HEK293T (cell line): Measurements from ENCODE around the gene ST6GALNAC1.
A peak's percentile ranks its signal among the peaks of the same experiment; 100 is the strongest.
"Not testable (repeated sequence)": the region's sequence is repeated elsewhere in the genome, so short reads cannot be mapped to it uniquely, and the experiment has no call there.

Source experiments
- CTCF ChIA-PET: fragments of 350-600 bp; formaldehyde crosslinking; extraction: SDS; loops from one replicate; lab custom pipeline; 2021; ENCODE audit warnings: antibody characterized with exemption, inconsistent platforms; lab: Yijun Ruan, JAX
- POLR2A ChIA-PET: fragments of 350-600 bp; formaldehyde crosslinking; extraction: SDS; loops from one replicate; lab custom pipeline; 2020; ENCODE audit warnings: antibody characterized with exemption, inconsistent platforms; lab: Yijun Ruan, JAX
- DNase-seq: peaks from one replicate; pipeline ENCODE4 v3.0.0; 2012; ENCODE audit warnings: mixed read lengths; ENCODE audit errors: extremely low spot score
- BHLHE40 ChIP-seq: fragments of 450-650 bp; IDR thresholded peaks from 2 replicates; pipeline ENCODE4 v1.6.1; 2016; ENCODE audit warnings: mild to moderate bottlenecking, moderate library complexity, borderline replicate concordance
- ELF4 ChIP-seq: fragments of 450-650 bp; IDR thresholded peaks from 2 replicates; pipeline ENCODE4 v1.6.1; 2017; ENCODE audit warnings: antibody characterized with exemption
- FOXA1 ChIP-seq: fragments of 450-650 bp; IDR thresholded peaks from 2 replicates; pipeline ENCODE4 v1.6.1; 2016; ENCODE audit warnings: mild to moderate bottlenecking
- FOXK2 ChIP-seq: fragments of 450-650 bp; IDR thresholded peaks from 2 replicates; pipeline ENCODE4 v1.6.1; 2016; ENCODE audit warnings: mild to moderate bottlenecking
- HDGF ChIP-seq: fragments of 450-650 bp; IDR thresholded peaks from 2 replicates; pipeline ENCODE4 v1.6.1; 2017; ENCODE audit warnings: antibody characterized with exemption, borderline replicate concordance
- L3MBTL2 ChIP-seq: fragments of 450-650 bp; conservative IDR thresholded peaks from 2 replicates; pipeline ENCODE4 v1.6.1; 2016; ENCODE audit warnings: mild to moderate bottlenecking
- LEF1 ChIP-seq: fragments of 450-650 bp; IDR thresholded peaks from 2 replicates; pipeline ENCODE4 v1.6.1; 2017; ENCODE audit warnings: mild to moderate bottlenecking, borderline replicate concordance
- NFRKB ChIP-seq: fragments of 450-650 bp; IDR thresholded peaks from 2 replicates; pipeline ENCODE4 v1.6.1; 2016; ENCODE audit warnings: mild to moderate bottlenecking, moderate library complexity
- SP1 ChIP-seq: fragments of 450-650 bp; IDR thresholded peaks from 2 replicates; pipeline ENCODE4 v1.6.1; 2017
- SUZ12 ChIP-seq: fragments of 450-650 bp; IDR thresholded peaks from 2 replicates; pipeline ENCODE4 v1.6.1; 2016; ENCODE audit warnings: mild to moderate bottlenecking
- TARDBP ChIP-seq: fragments of 450-650 bp; IDR thresholded peaks from 2 replicates; pipeline ENCODE4 v1.6.1; 2016
- ZNF384 ChIP-seq: fragments of 450-650 bp; IDR thresholded peaks from 2 replicates; pipeline ENCODE4 v1.6.1; 2016
- TF ChIP-seq, protein P1 (sequence below): fragments of 450-650 bp; IDR thresholded peaks from 2 replicates; pipeline ENCODE4 v1.6.1; 2016

ST6GALNAC1 gene

DNA sequence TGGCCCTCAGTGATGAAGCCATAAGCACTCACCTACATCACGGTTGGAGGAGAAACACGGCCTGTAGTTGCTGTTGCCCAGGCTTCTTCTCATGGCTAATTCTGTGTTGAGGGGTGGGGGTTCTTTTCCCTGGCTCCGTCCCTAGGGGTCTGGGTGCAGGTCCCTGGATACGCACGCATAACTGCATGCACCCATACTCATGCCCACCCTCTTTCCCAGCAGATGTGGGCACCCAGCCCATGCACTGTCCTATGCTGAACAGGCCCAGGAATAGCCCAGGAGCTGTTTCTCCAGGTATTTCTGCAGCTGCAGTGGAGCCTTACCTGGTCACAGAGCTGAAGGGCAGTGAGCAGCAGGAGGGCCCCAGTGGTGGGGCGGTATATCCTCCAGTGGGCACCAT lies 18.1 kb downstream of the ST6GALNAC1 start:
- ChIA-PET CTCF (interaction anchor here (0.6 to 3.7 kb wide), 5 partner anchors 12 to 101 kb away, joined by 3 to 40 read pairs (median 14); no protein-coding TSS in a partner anchor), POLR2A (interaction anchor here (0.8 to 4.5 kb wide), 2 partner anchors 46 to 68 kb away, joined by 5 to 36 read pairs; no protein-coding TSS in a partner anchor)
- no peak for DNase-seq
- TF ChIP-seq HDGF: no peak

- POLR2A ChIA-PET: interaction anchor here (1.2 to 4.5 kb wide), 5 partner anchors 38 to 66 kb away, joined by 3 to 36 read pairs (median 5); partner anchors contain the start of gene ST6GALNAC2
Observed at GRCh38 chr17:76623271-76624146, 20.0 kb downstream of the ST6GALNAC1 start.

GRCh38 chr17:76617838-76618237 lies 25.7 kb downstream of the ST6GALNAC1 start:
- no peak for DNase-seq
- ChIA-PET POLR2A (interaction anchor here (0.9 to 1.5 kb wide), 2 partner anchors 54 to 61 kb away, joined by 3 read pairs; no protein-coding TSS in a partner anchor), CTCF (no interaction called here)
- TF ChIP-seq SUZ12 (no peak), ZNF384 (no peak), BHLHE40 (no peak), FOXK2 (no peak), FOXA1 (no peak), ELF4 (no peak), TARDBP (no peak), L3MBTL2 (no peak), HDGF (no peak)
- TF ChIP-seq, protein P1, sequence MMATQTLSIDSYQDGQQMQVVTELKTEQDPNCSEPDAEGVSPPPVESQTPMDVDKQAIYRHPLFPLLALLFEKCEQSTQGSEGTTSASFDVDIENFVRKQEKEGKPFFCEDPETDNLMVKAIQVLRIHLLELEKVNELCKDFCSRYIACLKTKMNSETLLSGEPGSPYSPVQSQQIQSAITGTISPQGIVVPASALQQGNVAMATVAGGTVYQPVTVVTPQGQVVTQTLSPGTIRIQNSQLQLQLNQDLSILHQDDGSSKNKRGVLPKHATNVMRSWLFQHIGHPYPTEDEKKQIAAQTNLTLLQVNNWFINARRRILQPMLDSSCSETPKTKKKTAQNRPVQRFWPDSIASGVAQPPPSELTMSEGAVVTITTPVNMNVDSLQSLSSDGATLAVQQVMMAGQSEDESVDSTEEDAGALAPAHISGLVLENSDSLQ: no peak

More at GRCh38 chr17:76623271-76624146, 20.0 kb downstream of the ST6GALNAC1 start:
- DNase-seq: peak; percentile 86
- CTCF ChIA-PET: interaction anchor here (0.7 to 3.7 kb wide), 25 partner anchors 10 to 156 kb away, joined by 3 to 40 read pairs (median 4); partner anchors contain the start of genes AANAT and ST6GALNAC2
- TF ChIP-seq ELF4: no peak
- TF ChIP-seq, protein P1: peak; percentile 73
- no peak for TF ChIP-seq TARDBP

- no peak for TF ChIP-seq LEF1
- TF ChIP-seq NFRKB: no peak
- DNase-seq: no peak
- POLR2A ChIA-PET: interaction anchor here (1.1 to 1.8 kb wide), 2 partner anchors 57 kb away, joined by 3 to 5 read pairs; no protein-coding TSS in a partner anchor
- CTCF ChIA-PET: interaction anchor here (5.0 kb wide), 1 partner anchor 9 kb away, joined by 40 read pairs; no protein-coding TSS in a partner anchor
Observed at GRCh38 chr17:76614912-76615617, 28.5 kb downstream of the ST6GALNAC1 start.

DNA sequence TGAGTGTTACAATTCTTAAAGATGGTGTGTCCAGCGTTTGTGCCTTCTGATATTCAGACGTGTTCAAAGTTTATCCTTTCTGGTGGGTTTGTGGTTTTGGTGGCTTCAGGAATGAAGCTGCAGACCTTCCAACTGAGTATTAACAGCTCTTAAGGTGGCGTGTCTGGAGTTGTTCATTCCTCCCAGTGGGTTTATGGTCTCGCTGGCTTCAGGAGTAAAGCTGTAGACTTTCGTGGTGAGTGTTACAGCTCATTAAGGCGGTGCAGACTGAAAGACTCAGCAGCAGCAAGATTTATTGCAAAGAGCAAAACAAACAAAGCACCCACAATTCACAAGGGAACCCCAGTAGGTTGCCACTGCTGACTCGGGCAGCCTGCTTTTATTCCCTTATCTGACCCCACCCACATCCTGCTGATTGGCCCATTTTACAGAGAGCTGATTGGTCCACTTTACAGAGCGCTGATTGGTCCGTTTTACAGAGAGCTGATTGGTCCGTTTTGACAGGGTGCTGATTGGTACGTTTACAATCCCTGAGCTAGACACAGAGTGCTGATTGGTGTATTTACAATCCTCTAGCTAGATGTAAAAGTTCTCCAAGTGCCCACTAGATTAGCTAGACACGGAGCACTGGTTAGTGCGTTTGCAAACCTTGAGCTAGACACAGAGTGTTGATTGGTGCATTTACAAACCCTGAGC lies 29.3 kb downstream of the ST6GALNAC1 start:
- CTCF ChIA-PET: interaction anchor here (1.1 to 5.0 kb wide), 2 partner anchors 10 to 56 kb away, joined by 3 to 40 read pairs; no protein-coding TSS in a partner anchor
- POLR2A ChIA-PET: interaction anchor here (1.1 to 1.8 kb wide), 2 partner anchors 20 to 56 kb away, joined by 3 to 5 read pairs; no protein-coding TSS in a partner anchor
- DNase-seq: not testable (repeated sequence)

GRCh38 chr17:76612977-76613851 lies 30.3 kb downstream of the ST6GALNAC1 start:
- TF ChIP-seq, protein P1: peak; percentile 99
- no peak for TF ChIP-seq SP1
- TF ChIP-seq HDGF: no peak
- POLR2A ChIA-PET: interaction anchor here (0.9 to 2.9 kb wide), 6 partner anchors 10 to 85 kb away, joined by 3 to 16 read pairs (median 4); no protein-coding TSS in a partner anchor
- CTCF ChIA-PET: interaction anchor here (1.0 to 5.0 kb wide), 6 partner anchors 8 to 90 kb away, joined by 3 to 40 read pairs (median 3); no protein-coding TSS in a partner anchor
- DNase-seq: peak; percentile 91
